ENCODE results near the gene WDR20.

Gene WDR20

GRCh38 chr14:102227184-102227964 is 87.7 kb downstream of the WDR20 start:
- H3K36me3 ChIP-seq (ENCODE audit: control insufficient read depth, insufficient read depth, low read length) = peaks cover 5% of the 10 kb centered on the region
- H3K9me3 ChIP-seq (ENCODE audit: control insufficient read depth, low read length) = no peaks in the 10 kb centered on the region
- no peak overlapping the region for H3K9ac ChIP-seq (ENCODE audit: low read length)
- H3K27me3 ChIP-seq (ENCODE audit: control insufficient read depth, insufficient read depth, low read length) = no peaks in the 10 kb centered on the region
- H3K4me3 ChIP-seq (ENCODE audit: low read length) = no peak overlapping the region
- no peaks in the 10 kb centered on the region for H3K4me1 ChIP-seq (ENCODE audit: control insufficient read depth, insufficient read depth, low read length)

GRCh38 chr14:102229071-102229738 is 89.5 kb downstream of the WDR20 start:
- H3K4me3 ChIP-seq (ENCODE audit: low read length) = no peak overlapping the region
- peaks cover 5% of the 10 kb centered on the region for H3K36me3 ChIP-seq (ENCODE audit: control insufficient read depth, insufficient read depth, low read length)
- peaks cover 2% of the 10 kb centered on the region for H3K4me1 ChIP-seq (ENCODE audit: control insufficient read depth, insufficient read depth, low read length)
- no peak overlapping the region for H3K9ac ChIP-seq (ENCODE audit: low read length)
- no peaks in the 10 kb centered on the region for H3K9me3 ChIP-seq (ENCODE audit: control insufficient read depth, low read length)
- H3K27me3 ChIP-seq (ENCODE audit: control insufficient read depth, insufficient read depth, low read length) = no peaks in the 10 kb centered on the region

GRCh38 chr14:102229739-102230092 is 90.0 kb downstream of the WDR20 start:
- H3K4me1 ChIP-seq (ENCODE audit: control insufficient read depth, insufficient read depth, low read length) = peaks cover 7% of the 10 kb centered on the region
- no peaks in the 10 kb centered on the region for H3K27me3 ChIP-seq (ENCODE audit: control insufficient read depth, insufficient read depth, low read length)
- H3K36me3 ChIP-seq (ENCODE audit: control insufficient read depth, insufficient read depth, low read length) = peaks cover 5% of the 10 kb centered on the region
- no peaks in the 10 kb centered on the region for H3K9me3 ChIP-seq (ENCODE audit: control insufficient read depth, low read length)
- H3K9ac ChIP-seq (ENCODE audit: low read length) = no peak overlapping the region
- H3K4me3 ChIP-seq (ENCODE audit: low read length) = no peak overlapping the region

GRCh38 chr14:102230481-102231210 is 90.9 kb downstream of the WDR20 start:
- no peaks in the 10 kb centered on the region for H3K9me3 ChIP-seq (ENCODE audit: control insufficient read depth, low read length)

GRCh38 chr14:102231476-102232347 is 92.0 kb downstream of the WDR20 start:
- H3K36me3 ChIP-seq (ENCODE audit: control insufficient read depth, insufficient read depth, low read length) = peaks cover 5% of the 10 kb centered on the region
- H3K9ac ChIP-seq (ENCODE audit: low read length) = no peak overlapping the region
- H3K4me1 ChIP-seq (ENCODE audit: control insufficient read depth, insufficient read depth, low read length) = peaks cover 12% of the 10 kb centered on the region
- no peaks in the 10 kb centered on the region for H3K9me3 ChIP-seq (ENCODE audit: control insufficient read depth, low read length)
- H3K27me3 ChIP-seq (ENCODE audit: control insufficient read depth, insufficient read depth, low read length) = no peaks in the 10 kb centered on the region
- H3K4me3 ChIP-seq (ENCODE audit: low read length) = no peak overlapping the region

More at GRCh38 chr14:102230481-102231210, 90.9 kb downstream of the WDR20 start:
- H3K4me1 ChIP-seq (ENCODE audit: control insufficient read depth, insufficient read depth, low read length) = peaks cover 12% of the 10 kb centered on the region
- H3K4me3 ChIP-seq (ENCODE audit: low read length) = no peak overlapping the region
- H3K36me3 ChIP-seq (ENCODE audit: control insufficient read depth, insufficient read depth, low read length) = peaks cover 5% of the 10 kb centered on the region
- H3K9ac ChIP-seq (ENCODE audit: low read length) = no peak overlapping the region
- H3K27me3 ChIP-seq (ENCODE audit: control insufficient read depth, insufficient read depth, low read length) = no peaks in the 10 kb centered on the region

GRCh38 chr14:102232348-102232625 is 92.6 kb downstream of the WDR20 start:
- no peak overlapping the region for H3K4me3 ChIP-seq (ENCODE audit: low read length)
- H3K4me1 ChIP-seq (ENCODE audit: control insufficient read depth, insufficient read depth, low read length) = peaks cover 12% of the 10 kb centered on the region
- H3K9me3 ChIP-seq (ENCODE audit: control insufficient read depth, low read length) = no peaks in the 10 kb centered on the region
- no peaks in the 10 kb centered on the region for H3K27me3 ChIP-seq (ENCODE audit: control insufficient read depth, insufficient read depth, low read length)
- H3K36me3 ChIP-seq (ENCODE audit: control insufficient read depth, insufficient read depth, low read length) = peaks cover 5% of the 10 kb centered on the region
- no peak overlapping the region for H3K9ac ChIP-seq (ENCODE audit: low read length)

- Histone ChIP-seq H3K9me3 (ENCODE audit: control insufficient read depth, low read length) (no peaks in the 10 kb centered on the region), H3K9ac (ENCODE audit: low read length) (no peak overlapping the region), H3K4me3 (ENCODE audit: low read length) (no peak overlapping the region), H3K4me1 (ENCODE audit: control insufficient read depth, insufficient read depth, low read length) (peaks cover 12% of the 10 kb centered on the region), H3K36me3 (ENCODE audit: control insufficient read depth, insufficient read depth, low read length) (peaks cover 5% of the 10 kb centered on the region), H3K27me3 (ENCODE audit: control insufficient read depth, insufficient read depth, low read length) (no peaks in the 10 kb centered on the region)
These were observed 93.4 kb downstream of the WDR20 start for GRCh38 chr14:102233081-102233480.

- Histone ChIP-seq H3K4me1 (ENCODE audit: control insufficient read depth, insufficient read depth, low read length) (peaks cover 12% of the 10 kb centered on the region), H3K4me3 (ENCODE audit: low read length) (peak overlapping the region; percentile 45), H3K36me3 (ENCODE audit: control insufficient read depth, insufficient read depth, low read length) (peaks cover 5% of the 10 kb centered on the region), H3K9ac (ENCODE audit: low read length) (peak overlapping the region; percentile 70), H3K27me3 (ENCODE audit: control insufficient read depth, insufficient read depth, low read length) (no peaks in the 10 kb centered on the region), H3K9me3 (ENCODE audit: control insufficient read depth, low read length) (no peaks in the 10 kb centered on the region)
These were observed 94.9 kb downstream of the WDR20 start for GRCh38 chr14:102234331-102235264.

- peaks cover 12% of the 10 kb centered on the region for H3K4me1 ChIP-seq (ENCODE audit: control insufficient read depth, insufficient read depth, low read length)
- peaks cover 5% of the 10 kb centered on the region for H3K36me3 ChIP-seq (ENCODE audit: control insufficient read depth, insufficient read depth, low read length)
- no peaks in the 10 kb centered on the region for H3K9me3 ChIP-seq (ENCODE audit: control insufficient read depth, low read length)
- peak overlapping the region; percentile 70 for H3K9ac ChIP-seq (ENCODE audit: low read length)
- H3K27me3 ChIP-seq (ENCODE audit: control insufficient read depth, insufficient read depth, low read length) = no peaks in the 10 kb centered on the region
- peak overlapping the region; percentile 45 for H3K4me3 ChIP-seq (ENCODE audit: low read length)
These were observed 95.7 kb downstream of the WDR20 start for GRCh38 chr14:102235275-102235897.

GRCh38 chr14:102236026-102236425 is 96.3 kb downstream of the WDR20 start:
- H3K36me3 ChIP-seq (ENCODE audit: control insufficient read depth, insufficient read depth, low read length) = peaks cover 2% of the 10 kb centered on the region
- H3K4me1 ChIP-seq (ENCODE audit: control insufficient read depth, insufficient read depth, low read length) = peaks cover 12% of the 10 kb centered on the region
- H3K27me3 ChIP-seq (ENCODE audit: control insufficient read depth, insufficient read depth, low read length) = no peaks in the 10 kb centered on the region
- H3K9me3 ChIP-seq (ENCODE audit: control insufficient read depth, low read length) = no peaks in the 10 kb centered on the region
- H3K9ac ChIP-seq (ENCODE audit: low read length) = no peak overlapping the region
- H3K4me3 ChIP-seq (ENCODE audit: low read length) = no peak overlapping the region

All from mucosa of stomach (tissue), 1 donor.